Stimulated activated CD4-positive, alpha-beta T cell treated with anti-CD3 and anti-CD28 coated beads, Interleukin-2, amount 100 ng/mL, for 4 hours (primary cell): ENCODE measurements around the gene ATP2B3.

Experiments
- DNase-seq: peaks from one replicate; pipeline ENCODE4 v3.0.0-alpha.2; 2020; ENCODE audit warnings: low read depth

ATP2B3 gene

DNA sequence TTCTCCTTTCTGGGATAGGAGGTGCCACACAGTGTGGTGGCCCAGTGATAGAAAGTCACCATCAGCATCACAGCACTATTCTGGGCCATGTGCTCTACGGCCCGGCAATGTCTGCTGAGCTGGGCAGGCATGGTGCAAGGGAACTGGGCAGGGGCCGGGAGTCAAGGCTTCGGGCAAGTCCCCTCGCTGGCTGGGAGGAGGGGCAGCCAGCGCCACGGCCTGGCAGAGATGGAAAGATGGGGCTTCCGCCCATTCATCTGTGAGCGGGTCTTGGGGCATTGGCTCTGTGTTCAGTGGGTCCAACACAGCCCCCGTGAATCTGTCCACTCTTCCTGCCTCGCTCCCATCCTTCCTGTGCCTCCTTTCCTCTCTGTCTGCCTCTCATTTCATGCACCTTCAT, 7.1 kb upstream of the ATP2B3 start:
- no peak for DNase-seq

DNA sequence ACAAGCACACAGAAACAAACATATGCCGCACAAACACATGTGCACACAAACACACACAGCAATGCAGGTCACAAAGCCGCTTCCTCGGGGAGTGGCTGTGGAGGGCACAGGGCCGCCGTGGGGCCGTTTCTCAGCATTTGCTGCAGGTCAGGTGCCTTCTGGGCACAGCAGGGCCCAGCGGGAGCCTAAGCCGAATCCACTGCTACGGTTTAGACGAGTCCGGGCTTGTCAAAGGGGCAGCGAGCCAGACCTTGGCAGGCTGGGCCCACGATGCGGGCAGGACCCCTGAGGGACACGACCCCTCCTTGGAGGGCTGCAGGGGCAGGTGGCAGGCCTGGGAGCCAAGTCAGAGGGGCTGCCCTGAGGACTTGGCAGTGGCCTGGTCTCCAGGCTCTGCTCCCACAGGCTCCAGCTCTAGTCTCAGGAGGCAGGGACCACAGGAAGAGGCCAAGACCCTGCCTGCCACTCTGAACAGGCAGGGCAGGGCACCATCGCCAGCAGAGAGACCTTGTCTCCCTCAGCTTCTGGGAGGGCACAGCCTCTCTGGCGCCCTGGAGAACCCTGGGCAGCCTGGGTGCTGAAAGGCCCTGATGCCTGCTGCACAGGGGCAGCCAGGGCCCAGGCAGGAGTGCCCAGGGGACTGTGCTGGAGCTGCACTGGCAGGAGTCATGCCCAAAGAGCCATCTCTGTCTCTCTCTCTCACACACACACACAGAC, 5.5 kb upstream of the ATP2B3 start:
- DNase-seq, result no peak

DNA sequence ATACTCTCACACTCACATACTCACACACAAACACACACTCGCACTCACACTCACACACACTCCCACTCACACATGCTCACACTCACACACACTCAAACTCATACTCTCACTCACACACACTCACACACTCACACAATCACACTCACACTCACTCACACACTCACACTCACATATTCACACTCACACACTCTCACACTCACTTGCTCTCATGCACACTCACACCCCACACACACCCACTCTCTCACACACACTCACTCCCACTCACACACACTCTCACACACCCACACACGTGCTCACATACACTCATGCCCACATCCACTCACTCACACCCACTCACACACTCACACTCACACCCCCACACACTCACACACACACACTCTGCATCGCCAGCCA, 4.9 kb upstream of the ATP2B3 start:
- DNase-seq, result no peak

DNA sequence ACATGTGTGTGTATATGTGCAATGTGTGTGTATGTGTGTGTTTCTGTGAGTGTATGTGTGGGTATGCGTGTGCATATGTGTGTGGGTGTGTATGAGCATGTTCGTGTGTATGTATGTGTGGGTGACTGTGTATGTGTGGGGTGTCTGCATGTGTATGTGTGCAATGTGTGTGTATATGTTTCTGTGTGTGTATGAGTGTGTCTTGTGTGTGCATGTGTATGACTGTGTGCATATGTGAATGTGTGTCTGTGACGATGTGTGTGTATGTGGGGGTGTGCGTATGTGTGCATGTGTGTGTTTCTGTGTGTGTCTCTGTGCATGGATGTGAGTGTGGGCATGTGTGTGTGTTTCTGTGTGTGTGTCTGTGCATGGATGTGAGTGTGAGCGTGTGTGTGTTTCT, 4.2 kb upstream of the ATP2B3 start:
- no peak for DNase-seq

DNA sequence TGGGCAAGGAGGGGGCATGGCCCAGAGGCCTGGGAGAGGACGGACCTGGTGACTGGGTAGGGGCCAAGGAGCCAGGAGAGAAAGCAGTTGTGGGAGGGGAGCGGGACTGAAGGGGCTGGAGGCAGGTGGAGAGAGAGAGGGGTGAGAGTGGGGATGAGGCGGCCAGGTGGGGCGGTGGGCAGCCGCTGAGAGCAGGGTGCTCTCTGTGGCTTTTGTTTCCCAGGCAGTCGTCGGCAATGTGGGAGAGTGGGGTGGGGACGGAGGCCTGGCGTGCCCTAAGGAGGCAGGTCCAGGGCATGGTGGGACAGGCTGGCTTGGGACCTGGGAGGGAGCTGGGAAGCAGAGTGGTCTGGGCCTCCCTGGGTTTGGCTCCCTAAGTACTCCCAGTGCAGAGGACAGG, 3.2 kb upstream of the ATP2B3 start:
- DNase-seq, result no peak

DNA sequence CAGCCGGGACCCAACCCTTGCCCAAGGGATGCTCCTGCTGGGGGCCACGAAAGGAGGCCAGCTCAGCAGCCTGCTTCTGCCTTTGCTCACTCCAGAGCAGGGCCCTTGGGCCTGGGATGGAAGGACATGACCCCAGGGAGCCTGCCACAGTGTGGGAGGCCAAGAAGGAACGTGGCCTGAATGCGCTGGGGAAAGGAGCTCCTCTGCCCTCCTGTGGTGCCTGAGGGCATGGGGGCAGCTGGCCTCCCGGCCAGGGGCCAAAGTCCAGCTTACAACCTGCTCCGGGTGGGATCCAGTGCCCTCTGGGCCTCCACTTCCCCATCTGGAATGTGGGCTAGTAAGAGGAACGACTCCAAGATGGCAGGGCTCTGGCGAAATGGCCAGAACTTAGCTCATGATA, 2.0 kb upstream of the ATP2B3 start:
- DNase-seq, result no peak

DNA sequence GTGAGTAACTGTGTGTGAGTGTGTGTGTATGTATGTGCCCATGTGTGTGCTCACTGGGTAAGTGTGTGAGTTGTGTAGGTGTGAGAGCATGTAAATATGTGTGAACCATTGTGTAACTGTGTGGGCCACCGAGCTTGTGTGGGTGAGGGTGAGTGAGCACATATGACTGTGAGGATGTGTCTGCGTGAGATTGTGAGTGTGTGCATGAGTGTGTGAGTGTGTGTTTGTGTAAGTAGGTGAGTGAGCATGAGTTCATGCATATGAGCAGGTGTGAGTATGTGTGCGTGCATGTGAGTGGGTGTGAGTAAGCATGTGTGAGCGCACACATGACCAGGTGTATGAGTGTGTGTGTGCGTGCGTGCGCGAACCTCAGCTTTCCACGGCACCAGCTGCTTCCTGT, 1.4 kb upstream of the ATP2B3 start:
- DNase-seq, result no peak

DNA sequence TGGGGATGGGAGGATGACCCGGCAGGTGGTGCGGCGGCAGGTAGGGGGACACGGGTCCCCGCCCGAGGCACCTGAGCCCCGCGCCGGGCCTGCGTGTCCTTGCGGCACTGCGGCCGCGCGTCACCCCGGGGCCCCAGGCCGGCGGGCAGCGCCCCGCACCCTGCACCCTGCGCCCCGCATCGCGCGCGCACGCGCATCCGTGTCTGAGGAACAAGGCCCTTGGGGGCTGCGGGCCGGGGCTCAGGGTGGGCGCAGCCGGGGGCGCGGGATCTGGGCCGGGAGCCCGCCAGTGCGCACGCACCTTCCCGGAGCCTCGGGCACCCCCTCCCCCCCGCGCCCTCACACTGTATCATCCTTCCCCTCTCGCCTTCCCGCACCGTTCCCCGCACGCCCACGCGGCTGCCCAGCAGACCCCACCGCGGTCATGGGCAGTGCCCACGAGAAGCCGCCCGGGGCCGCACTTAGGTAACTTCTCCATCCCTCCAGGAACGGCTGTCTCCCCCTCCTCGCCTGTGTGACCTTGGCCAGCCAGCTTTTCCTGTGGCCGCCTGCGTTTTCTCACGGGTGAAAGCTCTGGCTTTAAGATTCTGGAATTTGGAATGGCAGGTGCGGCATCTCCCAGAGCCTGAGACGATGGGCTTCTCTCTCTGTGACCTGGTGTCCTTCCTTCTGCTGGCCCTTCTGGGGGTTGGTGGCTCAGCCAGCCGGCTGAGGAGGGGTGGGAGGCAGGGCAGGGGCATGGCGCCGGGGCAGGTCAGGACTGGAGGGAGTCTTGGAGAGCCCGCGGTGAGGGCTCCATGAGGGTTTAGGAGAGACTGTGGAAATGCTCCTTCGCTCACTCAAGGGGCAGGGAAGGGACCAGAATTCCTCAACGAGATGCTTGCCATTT, 748 bp downstream of the ATP2B3 start:
- DNase-seq, result no peak

DNA sequence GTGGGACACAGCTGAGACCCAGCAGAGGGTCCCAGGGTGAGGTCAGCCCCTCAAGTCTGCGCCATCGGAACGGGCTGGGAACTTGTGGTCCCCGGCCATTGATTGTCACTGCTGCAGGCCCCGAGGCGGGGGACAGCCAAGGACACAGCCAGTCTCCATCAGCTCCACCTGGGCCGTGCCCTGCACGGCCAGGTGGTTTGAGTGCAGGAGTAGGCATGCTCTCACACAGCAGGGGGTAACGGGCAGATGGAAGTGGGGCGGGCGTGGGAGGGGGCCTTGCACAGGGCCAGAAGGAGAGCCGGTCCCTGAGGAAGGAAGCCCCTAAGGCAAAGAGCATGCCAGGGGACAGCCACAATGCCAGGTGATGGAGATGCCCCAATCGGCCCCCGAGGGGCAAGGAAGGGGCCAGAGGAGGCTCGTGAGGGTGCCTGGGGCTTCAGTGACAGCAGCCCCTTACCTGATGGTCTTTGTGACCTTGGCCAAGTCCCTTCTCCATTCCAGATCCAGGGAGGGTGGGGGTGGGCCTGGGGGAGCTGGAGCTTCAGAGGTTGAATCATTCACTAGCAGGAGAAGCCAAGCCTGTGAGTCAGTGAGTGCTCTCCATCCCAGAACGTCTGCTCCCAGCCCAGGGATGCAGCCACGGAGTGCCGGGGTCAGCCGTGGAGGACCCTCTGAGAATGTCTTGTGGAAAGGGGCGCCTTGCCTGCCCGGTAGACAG, 2.3 kb downstream of the ATP2B3 start:
- DNase-seq, result no peak

DNA sequence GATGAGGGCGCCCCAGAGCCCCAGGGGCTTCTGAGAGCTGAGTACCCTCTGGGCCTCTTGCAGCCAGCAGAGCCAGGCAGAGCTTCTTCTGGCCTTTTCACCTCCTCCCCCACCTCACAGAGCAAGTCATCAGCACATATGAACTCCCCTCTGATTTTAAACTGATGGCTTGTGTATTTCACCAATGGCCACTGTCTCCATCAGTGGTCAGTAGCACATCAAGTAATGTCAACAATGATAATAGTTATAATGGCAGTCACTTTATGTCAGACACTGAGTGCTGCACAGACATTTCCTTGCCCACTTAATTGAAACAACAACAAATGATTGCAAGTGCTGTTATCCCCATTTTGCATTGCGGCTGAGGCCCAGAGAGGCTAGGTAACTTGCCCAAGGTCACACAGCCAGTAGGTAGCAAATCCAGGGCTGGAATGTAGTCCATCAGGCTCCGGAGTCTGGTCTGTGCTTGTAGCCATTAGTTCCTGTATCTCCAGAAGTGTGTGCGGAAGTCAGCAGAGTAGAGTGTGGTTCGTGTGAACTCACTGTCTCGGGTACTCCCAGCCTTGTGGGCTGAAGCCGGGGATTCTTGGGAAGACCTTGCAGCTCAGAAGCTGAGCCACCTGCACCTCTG, 3.0 kb downstream of the ATP2B3 start:
- DNase-seq, result no peak

DNA sequence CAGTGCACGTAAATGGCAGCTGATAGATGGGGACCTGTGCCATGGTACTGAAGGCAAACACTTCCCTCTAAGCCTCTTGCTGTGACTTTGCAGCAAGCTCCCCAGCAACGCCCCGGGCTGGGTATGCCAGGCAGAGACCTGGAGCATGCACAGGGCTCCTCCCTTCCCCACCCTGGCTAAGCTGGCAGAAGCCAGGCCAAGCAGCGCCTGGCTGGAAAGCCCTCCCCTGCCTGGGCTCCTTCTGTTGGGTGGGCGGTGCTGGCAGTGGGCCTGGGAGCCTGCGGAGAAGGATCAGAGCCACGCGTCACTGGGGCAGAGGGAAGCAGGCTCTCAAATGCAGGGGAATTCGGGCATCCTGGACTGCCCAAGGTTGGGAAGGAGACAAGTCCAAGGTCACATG, 3.6 kb downstream of the ATP2B3 start:
- no peak for DNase-seq

DNA sequence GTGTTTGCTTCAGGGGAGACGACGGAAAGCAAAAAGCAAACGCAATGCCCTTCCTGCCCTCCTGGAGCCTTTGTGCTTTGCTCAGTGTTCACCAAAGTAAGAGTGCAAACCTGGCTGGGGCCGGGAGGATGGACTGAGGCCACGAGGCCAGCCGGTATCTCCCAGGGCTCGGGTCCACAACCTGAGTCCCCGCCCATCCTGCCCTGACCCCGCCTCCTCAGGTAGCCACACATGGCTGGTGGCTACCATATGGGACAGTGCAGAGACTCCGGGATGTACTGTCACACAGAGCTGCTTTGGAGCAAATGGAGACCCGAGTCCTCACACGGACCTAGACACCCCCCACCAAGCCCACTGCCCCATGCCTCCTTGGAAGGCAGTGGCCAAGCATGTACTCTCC, 4.8 kb downstream of the ATP2B3 start:
- DNase-seq, result no peak

DNA sequence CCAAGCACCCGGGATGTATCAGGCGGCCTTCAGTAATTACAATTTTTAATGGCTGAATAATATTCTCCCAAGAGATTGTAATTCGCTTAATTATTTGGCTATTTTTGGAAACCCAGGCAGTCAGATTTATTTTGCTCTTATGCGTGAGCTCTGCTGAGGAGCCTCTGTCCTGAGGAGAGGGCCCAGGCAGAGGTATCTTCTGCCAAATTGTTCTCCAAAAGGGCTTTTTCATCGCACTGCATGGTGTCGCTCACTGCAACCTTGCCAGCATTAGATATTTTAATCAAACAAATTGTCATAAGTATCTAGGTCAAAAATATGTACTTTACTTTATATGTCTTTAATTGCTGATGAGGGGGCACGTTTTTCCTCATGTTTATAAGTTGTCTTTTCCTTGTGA, 5.8 kb downstream of the ATP2B3 start:
- DNase-seq, result no peak

DNA sequence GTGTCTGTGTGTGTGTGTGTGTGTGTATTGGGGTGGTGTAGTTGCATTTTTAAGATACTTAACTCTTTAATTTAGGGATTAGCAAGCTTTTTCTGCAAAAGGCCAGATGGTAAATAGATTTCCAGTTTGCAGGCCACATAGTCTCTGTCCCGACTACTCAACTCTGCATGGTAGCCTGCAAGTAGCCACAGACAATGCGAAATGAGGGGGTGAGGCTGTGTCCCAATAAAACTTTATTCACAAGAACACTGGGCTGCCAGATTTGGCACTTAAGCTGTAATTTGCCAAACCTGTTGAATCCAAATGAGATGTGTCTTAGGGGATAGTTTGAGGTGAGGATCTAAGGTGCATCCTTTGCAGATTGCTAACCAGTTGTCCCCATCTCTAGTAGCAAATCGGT, 6.8 kb downstream of the ATP2B3 start:
- DNase-seq, result no peak

DNA sequence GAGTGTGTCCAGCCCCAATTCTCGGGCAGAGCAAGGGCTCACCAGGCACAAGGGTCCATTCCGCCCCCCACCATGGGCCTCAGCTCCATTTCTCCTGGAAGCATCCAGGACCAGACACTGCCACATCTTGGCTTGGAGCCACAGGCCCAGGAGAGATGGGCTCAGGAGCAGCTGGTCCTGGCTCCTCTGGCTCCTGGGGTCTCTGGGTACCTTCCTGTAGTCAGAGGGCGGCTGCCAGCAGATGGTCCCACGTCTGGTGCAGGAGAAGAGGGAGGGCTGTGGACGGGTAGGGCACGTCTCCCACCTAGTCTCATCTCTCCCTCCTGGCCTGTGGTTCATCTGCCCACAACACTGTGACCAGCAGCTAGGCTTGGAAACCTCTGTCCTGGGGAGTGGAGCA, 8.0 kb downstream of the ATP2B3 start:
- no peak for DNase-seq

DNA sequence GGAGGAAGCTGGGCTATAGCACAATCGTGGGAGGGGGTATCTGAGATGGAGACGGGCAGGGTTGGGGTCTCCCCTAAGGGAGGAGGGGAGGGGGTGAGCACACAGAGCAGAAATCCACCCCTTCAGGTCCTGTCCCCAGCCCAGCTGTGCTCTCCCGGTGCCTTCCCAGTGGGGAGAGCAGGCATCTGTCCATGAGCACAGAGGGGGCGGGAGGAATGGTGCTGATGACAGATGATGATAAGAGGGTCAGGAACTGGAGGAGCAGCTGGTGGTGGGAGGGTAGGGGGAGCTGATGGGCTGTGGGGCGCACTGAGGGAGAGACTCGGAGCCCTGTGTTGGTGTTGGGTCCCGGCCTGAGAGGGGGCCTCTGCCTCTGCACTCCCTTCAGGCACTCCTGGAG, 8.6 kb downstream of the ATP2B3 start:
- DNase-seq, result no peak

DNA sequence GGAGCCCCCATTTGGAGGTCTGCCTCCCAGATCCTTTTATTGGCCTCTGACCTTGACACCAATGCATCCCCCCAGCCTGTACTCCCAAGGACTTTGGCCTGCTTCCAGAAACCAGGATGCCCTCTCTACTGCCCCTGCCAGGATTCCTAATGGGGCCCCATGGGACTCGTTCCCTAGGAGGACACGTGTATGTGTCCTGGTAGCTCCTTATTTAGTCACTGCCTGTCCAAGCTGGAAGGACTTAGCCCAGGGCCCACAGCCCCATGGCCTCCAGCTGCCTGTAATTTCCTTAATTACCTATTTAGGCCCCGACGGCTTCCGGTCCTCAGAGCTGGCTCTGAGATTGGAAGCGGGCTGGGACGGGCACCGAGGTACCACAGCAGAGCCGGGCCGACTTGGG, 9.4 kb downstream of the ATP2B3 start:
- DNase-seq, result no peak

DNA sequence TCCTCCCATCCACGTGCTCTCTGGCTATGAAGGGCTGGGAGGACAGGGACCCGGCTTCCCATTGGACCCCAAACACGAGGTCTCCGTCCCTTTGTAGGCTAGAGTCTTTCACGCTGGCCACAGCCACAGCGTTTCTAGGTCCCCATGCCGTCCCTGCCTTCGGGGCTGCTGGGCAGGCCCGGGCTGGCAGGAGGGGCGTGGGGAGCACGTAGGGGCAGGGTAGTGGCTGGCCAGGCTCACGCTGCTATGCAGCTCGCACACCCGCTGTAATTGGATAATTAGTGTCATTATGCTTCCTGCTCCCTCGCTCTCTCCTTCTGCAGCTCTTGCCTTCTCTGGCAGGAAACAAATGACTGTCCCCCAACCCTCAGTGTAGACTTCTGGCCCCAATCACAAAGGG, 9.8 kb downstream of the ATP2B3 start:
- DNase-seq, result no peak

DNA sequence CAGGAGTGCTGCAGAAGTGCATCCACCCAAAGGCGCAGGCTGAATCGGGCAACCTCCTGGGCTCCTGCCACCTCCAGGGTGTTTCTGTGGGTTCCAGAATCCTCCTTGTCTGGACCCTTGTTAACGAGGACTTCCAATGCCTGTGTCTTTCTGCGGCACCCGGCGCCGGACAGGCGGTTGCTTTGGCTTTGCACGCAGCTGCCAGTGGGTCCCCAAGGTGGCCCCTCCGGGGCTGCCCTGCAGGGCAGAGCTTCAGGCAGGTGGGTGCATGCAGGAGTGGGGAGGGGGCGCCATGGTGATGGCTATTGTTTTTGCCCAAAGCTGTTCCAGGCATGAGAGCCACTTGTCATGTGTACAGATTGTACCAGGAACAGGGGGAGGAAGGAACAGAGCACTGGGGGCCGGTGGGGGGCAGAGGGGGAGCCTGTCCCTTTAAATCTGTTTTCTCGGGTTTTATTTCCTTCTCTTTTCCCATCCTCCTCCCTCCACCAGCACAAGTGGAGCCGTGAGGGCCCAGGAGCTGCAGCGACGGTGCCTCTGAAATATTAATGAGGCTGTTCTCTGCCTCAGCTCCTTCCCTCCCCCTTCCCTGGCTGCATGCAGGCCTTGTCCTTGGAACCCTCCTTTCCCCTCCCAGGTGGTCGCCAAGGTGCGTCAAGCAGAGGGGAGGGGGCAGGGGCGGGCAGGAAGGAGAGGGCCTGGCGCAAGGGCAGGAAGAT, 13.1 kb downstream of the ATP2B3 start:
- DNase-seq, result no peak

DNA sequence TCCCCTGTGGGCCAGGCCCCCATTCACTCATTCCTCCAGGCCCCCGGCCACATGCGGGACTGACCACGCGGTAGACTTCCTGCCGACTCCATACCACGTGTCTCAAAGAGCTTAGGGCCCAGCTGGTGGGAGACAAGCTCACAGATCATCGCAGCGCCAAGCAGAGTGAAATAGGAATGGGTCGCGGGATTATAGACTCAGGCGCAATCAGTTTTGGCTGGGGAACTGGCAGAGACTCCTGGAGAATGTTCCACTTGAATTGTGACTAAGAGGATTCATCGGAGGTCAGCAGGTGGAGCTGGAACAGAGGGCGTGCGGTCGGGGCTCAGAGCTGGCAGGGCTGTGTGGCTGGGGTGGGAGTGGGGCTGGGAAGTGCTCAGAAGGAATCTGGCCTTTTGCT, 15.6 kb downstream of the ATP2B3 start:
- DNase-seq, result no peak

DNA sequence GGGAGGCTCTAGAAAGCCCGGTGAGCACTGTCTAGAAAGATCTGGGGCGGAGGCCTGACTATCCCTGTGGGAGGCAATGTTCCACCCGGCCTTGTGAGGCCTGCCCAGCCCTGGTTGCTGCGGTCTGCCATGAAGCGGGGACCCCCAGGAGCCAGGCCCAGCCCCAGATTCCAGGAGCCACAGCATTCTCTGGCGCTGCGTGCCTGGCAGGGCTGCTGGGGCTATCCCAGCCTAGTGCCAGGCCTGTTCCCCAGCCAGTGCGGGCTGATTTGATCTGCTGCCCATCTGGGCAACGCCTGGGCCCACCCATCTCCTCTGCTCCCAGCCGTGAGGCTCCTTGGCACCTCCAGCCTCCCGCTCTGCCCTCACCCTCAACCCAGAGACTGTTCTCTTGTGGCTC, 19.6 kb downstream of the ATP2B3 start:
- DNase-seq, result no peak
